GM21390 (cell line): ENCODE data around the gene SH3PXD2A.

ENCODE experiments used
- ATAC-seq: cut with Tn5 transposase; IDR thresholded peaks from one replicate; pipeline ENCODE4 v1.9.1; 2021; ENCODE audit not compliant: unreplicated experiment

The SH3PXD2A gene

GRCh38 chr10:103552856-103553742 lies 302.3 kb downstream of the SH3PXD2A start:
- no peak for ATAC-seq

- ATAC-seq, result no peak
Observed at GRCh38 chr10:103551619-103552602, 303.5 kb downstream of the SH3PXD2A start.

GRCh38 chr10:103550229-103550628 lies 305.1 kb downstream of the SH3PXD2A start:
- ATAC-seq, result no peak

GRCh38 chr10:103549349-103549685 lies 306.1 kb downstream of the SH3PXD2A start:
- no peak for ATAC-seq

GRCh38 chr10:103548581-103549348 lies 306.6 kb downstream of the SH3PXD2A start:
- ATAC-seq, result no peak

- ATAC-seq, result no peak
Observed at GRCh38 chr10:103548006-103548405, 307.4 kb downstream of the SH3PXD2A start.

GRCh38 chr10:103547391-103547946 lies 307.9 kb downstream of the SH3PXD2A start:
- no peak for ATAC-seq

- ATAC-seq, result no peak
Observed at GRCh38 chr10:103546401-103546800, 309.0 kb downstream of the SH3PXD2A start.

GRCh38 chr10:103545771-103546281 lies 309.6 kb downstream of the SH3PXD2A start:
- ATAC-seq, result no peak

GRCh38 chr10:103545366-103545765 lies 310.0 kb downstream of the SH3PXD2A start:
- no peak for ATAC-seq

GRCh38 chr10:103544657-103545310 lies 310.6 kb downstream of the SH3PXD2A start:
- ATAC-seq, result no peak
